HG03457 (cell line): ENCODE results near the gene ERMAP.
A peak's percentile ranks its signal among the peaks of the same experiment; 100 is the strongest.

Experiments used
- ATAC-seq: cut with Tn5 transposase; IDR thresholded peaks from one replicate; pipeline ENCODE4 v1.9.1; 2021; ENCODE audit warnings: moderate number of reproducible peaks; ENCODE audit not compliant: unreplicated experiment

The ERMAP gene, protein sequence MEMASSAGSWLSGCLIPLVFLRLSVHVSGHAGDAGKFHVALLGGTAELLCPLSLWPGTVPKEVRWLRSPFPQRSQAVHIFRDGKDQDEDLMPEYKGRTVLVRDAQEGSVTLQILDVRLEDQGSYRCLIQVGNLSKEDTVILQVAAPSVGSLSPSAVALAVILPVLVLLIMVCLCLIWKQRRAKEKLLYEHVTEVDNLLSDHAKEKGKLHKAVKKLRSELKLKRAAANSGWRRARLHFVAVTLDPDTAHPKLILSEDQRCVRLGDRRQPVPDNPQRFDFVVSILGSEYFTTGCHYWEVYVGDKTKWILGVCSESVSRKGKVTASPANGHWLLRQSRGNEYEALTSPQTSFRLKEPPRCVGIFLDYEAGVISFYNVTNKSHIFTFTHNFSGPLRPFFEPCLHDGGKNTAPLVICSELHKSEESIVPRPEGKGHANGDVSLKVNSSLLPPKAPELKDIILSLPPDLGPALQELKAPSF

GRCh38 chr1:42816585-42817439 is at the start of gene ERMAP, which contains the start of gene SVBP:
Gene ERMAP (plus strand): TSS chr1:42817122. CDS start chr1:42830449, 13,327 bp downstream.
Gene SVBP (minus strand): TSS chr1:42817397. CDS start chr1:42816544, 853 bp downstream.
- peak; percentile 64 for ATAC-seq

DNA sequence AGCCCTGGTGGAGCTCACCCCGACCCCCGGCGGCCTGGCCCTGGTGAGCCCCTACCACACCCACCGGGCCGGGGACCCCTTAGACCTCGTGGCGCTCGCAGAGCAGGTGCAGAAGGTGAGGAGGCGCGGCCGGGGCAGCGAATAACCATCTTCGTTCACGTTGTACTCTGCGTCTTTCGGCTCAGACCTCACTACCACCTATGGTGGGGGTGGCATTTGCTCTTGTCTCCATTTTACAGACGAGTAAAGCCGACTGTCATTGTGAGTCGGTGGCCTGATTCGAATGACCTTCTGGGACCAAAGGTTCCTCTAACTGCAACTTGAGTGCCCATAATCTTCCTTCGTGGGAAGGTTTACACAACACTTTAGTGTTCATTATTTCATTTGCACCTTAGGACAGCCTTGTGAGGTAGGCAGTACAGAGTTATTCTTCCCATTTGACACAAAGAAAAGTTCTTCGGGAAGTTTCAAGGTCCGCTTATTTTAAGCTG is 49.4 kb upstream of the ERMAP start:
- ATAC-seq, result peak; percentile 6

DNA sequence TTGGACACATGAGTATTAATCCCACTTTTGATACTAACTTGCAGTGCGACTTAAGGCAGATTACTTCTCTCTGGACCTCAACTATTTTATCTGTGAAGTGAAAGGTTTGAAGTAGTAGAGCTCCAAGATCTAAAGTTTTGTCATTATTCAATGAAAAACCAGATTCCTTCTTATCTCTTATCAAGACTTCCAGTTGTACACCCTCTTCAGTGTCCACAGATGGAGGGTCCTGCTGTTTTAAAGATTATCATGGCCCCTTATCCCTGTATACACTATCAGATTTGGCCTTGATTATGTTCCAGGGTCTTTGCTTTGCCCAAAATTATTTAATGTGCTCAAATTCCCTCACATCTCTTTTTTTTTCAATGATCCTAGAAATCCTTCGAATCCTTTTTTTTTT is 48.8 kb upstream of the ERMAP start:
- no peak for ATAC-seq

GRCh38 chr1:42769811-42770210 is 47.1 kb upstream of the ERMAP start:
- ATAC-seq, result no peak

GRCh38 chr1:42773420-42773819 is 43.5 kb upstream of the ERMAP start:
- ATAC-seq, result no peak

GRCh38 chr1:42774928-42775526 is 41.9 kb upstream of the ERMAP start:
- ATAC-seq, result no peak

GRCh38 chr1:42776502-42776901 is 40.4 kb upstream of the ERMAP start:
- ATAC-seq, result no peak

GRCh38 chr1:42777852-42778251 is 39.1 kb upstream of the ERMAP start:
- ATAC-seq, result no peak

- ATAC-seq, result no peak
Observed at GRCh38 chr1:42779725-42780124, 37.2 kb upstream of the ERMAP start.

DNA sequence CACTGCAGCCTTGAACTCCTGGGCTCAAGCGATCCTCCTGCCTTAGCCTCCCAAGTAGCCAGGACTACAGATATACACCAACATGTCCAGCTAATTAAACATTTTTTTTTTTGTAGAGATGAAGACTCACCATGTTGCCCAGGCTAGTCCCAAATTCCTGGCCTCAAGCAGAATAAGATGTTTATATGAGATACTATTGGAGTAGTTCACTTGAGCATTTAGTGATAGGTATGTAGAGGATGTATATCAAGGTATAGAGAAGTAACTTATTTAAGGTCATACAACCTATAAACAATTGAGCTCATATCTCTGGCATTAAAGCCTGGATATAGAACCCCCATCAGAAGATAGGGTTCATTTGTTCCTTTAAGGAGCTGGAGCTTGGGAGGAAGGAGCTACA is 36.7 kb upstream of the ERMAP start:
- ATAC-seq, result no peak

DNA sequence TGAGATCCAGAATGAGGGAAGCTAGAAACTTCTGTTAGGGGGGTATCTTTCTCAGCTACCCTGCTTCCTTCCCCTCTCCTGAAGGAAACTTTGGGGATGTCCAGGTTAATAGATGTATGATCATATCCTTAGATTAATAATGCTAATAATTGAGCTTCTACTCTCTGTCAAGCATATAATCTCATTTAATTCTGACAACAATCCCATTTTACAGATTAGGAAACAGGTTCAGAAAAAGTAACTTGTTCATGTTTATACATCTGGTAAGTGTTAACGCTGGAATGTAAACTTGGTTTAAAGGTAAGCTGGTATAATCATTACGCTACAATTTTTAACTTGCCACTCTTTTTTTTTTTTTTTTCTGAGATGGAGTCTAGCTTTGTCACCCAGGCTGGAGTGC is 33.8 kb upstream of the ERMAP start:
- no peak for ATAC-seq

DNA sequence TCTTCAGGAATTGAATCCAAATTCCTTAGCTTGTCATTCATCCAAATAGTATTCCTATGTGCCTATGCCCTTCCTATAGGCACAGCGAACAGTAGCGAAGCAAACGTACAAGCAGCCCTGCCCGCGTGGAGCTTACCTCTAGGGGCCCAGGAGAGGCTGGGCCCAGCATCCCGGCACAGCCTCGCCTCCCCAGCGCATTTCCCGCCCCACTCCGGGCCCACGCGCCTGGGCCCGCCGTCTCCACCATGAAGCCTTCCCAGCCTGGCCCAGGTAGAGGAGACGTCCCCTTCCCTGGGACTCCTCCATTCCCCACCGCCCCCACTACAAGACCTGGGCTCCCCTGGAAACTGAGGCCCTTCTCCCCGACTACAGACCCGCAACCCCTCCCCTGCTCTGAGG is 32.4 kb upstream of the ERMAP start:
- ATAC-seq, result no peak

DNA sequence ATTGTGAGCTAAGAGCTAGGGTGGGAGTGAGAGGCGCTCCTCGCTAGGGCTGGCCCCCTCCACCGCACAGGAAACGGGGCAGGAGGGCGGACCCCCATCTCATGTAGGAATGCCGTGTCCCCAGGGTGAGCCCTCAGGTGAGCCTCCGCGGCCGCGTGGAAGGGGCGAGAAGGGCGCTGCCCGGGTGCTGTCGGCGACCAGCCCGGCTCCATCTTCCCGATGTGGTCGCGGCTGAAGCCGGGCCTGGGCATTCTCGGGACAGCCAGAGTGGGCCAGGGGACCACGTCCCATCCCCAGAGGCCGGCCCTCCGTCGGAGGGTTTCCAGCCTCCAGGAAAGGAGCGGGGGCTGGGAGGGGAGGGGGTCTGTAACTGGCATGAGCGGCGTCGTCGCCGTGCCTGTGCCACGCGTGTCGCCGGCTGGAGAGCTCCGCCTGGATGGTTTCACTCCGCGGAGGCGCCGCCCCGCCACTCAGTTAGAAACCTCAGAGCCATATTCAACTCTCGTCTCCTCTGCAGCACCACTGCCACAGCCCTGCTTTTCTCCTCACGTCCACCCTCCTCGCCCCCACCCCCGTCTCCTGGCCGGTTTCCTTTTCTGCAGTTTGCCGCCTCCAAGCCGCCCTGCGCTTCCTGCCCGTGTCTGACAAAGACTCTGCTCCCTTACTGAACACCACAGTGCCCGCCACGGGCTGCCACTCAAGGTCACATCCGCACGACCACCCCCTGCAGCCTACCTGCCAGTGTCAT is 31.8 kb upstream of the ERMAP start, which contains the start of gene TMEM269:
Gene TMEM269, plus strand, starts transcription at position 46 of the 748 bp plus-strand sequence. CDS start 4,903 bp downstream, outside the sequence.
- no peak for ATAC-seq

DNA sequence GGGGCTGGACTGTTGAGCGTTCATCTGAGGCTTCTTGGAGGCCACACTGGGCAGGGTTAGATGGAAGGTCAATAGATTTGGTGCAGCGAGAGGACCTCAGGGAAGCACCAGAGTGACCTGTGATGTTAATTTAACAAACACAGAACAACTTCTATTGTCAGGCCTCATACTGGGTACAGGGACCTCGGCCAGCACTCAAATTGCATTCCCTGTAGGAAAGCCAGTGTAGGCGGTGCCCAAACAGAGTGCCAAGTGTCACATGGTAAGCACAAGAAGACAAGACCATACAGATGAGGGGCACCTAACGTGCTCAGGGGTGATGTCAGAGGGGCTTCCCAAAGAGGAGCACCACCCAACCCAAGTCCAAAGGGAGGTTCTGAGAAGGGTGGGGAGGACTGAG is 30.8 kb upstream of the ERMAP start:
- ATAC-seq, result no peak

- no peak for ATAC-seq
Observed at GRCh38 chr1:42788021-42788420, 28.9 kb upstream of the ERMAP start.

DNA sequence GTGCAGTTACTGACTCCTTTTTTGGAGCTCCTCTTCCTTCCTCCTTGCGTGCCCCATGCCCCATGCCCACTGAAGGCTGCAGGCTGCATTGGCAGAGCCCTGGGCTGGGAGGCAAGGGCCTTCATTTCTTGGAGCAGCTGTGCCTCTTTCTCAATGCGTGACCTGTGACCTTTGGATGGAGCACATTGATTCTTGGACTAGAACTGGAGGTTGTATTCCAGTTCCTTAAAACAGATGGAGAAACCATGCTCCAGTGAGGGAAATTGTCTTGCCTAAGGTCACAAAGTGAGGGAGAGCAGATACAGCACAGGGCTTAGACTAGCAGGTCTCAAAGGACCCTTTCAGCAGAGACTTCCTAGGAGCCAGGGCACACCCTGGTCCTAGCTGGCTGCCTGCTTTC is 23.1 kb upstream of the ERMAP start:
- no peak for ATAC-seq

- no peak for ATAC-seq
Observed at GRCh38 chr1:42797414-42797813, 19.5 kb upstream of the ERMAP start.

GRCh38 chr1:42797979-42798378 is 18.9 kb upstream of the ERMAP start:
- ATAC-seq, result no peak

- no peak for ATAC-seq
Observed at GRCh38 chr1:42801832-42802473, 15.0 kb upstream of the ERMAP start.

- no peak for ATAC-seq
Observed at GRCh38 chr1:42806171-42806570, 10.8 kb upstream of the ERMAP start.
